Measurements from ENCODE around the gene ADRB2.

ADRB2 gene

DNA sequence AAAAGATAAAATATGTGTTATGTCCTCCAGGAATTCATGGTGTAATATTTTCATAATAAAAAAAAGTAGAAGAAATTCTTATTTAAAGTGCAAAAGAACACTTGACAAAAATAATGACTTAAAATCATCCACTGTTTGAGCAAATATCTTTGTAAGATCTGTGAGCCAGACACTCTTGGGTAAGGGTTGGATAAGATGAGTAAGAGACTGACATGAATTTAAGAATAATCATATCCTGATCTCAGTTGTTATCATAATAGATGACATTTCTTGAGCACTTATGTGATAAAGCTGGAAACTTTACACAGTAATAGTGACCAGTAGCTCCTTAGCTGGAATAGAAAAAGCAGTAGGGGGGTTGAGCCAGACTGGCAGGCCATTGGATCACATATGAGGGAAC lies 40.0 kb upstream of the ADRB2 start:
- Mint-ChIP-seq H3K4me3 (no peak overlapping the region), H3K9me3 (no peaks in the 10 kb centered on the region), H3K4me1 (no peaks in the 10 kb centered on the region), H3K36me3 (ENCODE audit: low read depth) (no peaks in the 10 kb centered on the region), H3K27ac (no peak overlapping the region), H3K27me3 (ENCODE audit: low read depth) (peaks cover 3% of the 10 kb centered on the region)
- TF ChIP-seq, protein P1, sequence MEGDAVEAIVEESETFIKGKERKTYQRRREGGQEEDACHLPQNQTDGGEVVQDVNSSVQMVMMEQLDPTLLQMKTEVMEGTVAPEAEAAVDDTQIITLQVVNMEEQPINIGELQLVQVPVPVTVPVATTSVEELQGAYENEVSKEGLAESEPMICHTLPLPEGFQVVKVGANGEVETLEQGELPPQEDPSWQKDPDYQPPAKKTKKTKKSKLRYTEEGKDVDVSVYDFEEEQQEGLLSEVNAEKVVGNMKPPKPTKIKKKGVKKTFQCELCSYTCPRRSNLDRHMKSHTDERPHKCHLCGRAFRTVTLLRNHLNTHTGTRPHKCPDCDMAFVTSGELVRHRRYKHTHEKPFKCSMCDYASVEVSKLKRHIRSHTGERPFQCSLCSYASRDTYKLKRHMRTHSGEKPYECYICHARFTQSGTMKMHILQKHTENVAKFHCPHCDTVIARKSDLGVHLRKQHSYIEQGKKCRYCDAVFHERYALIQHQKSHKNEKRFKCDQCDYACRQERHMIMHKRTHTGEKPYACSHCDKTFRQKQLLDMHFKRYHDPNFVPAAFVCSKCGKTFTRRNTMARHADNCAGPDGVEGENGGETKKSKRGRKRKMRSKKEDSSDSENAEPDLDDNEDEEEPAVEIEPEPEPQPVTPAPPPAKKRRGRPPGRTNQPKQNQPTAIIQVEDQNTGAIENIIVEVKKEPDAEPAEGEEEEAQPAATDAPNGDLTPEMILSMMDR (IDR thresholded peaks at IDR 0.05; ENCODE audit: unreplicated experiment in 3 of 3) = no peak

DNA sequence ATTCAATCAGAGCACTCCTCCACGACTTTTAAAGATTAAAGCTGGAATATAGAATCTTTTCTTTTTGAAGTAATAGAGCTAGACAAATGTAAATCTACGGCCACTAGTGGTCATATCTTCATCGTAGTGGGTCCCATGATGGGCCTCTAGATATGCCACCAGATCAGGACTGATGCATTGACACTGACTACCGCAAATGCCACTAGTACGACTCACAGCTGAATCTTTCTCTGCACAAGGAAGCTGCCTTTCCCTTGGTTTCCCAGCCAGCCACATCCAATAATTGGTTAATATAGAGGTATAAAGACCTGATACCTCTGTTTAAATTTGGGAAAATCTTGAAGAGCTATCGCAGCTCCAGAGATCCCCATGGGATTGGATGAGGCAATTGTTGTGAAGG lies 37.8 kb upstream of the ADRB2 start:
- Mint-ChIP-seq H3K36me3 (ENCODE audit: low read depth) (no peaks in the 10 kb centered on the region), H3K27ac (no peak overlapping the region), H3K27me3 (ENCODE audit: low read depth) (peaks cover 5% of the 10 kb centered on the region), H3K4me3 (no peak overlapping the region), H3K4me1 (no peaks in the 10 kb centered on the region), H3K9me3 (no peaks in the 10 kb centered on the region)
- TF ChIP-seq, protein P1 (IDR thresholded peaks at IDR 0.05; ENCODE audit: unreplicated experiment in 3 of 3) = no peak

DNA sequence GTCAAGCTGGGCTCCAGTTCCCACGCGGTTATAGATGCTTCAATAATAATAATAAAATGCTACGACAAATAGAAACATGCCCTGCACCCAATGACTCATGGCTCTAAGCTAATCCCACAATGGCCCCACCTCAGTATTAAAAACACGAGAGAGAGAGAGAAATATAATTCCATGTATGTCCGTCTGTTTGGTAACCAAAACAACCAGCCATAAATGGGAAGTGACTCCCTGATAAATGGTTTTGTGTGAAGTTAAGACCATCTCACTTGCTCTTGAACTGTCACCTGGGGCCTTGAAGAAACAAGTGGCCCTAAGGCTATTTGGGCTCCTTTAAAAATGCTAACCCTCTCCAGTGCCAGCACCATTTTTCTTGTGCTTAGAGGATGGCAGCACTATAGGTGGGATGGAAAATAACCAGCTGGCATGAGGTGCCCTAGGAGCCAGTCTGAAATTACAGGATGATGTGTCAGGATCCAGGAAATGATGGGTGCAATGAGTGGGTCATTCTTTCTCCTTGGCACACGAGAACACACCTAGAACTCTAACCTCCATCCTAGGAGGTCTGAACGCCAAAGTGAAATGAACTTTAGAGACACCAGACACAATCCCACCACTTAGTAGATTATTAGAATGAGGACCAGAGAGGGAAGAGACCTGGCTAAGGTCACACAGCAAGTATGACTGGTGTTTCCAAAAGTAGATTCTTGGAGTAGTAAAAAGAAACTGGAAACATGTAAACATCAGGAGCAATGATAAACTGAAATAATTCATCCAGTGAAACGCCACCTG lies 35.7 kb upstream of the ADRB2 start:
- TF ChIP-seq, protein P1 (IDR thresholded peaks at IDR 0.05; ENCODE audit: unreplicated experiment in 3 of 3) = no peak
- Mint-ChIP-seq H3K4me1 (peaks cover 6% of the 10 kb centered on the region), H3K36me3 (ENCODE audit: low read depth) (no peaks in the 10 kb centered on the region), H3K4me3 (no peak overlapping the region), H3K27me3 (ENCODE audit: low read depth) (peaks cover 7% of the 10 kb centered on the region), H3K27ac (no peak overlapping the region), H3K9me3 (no peaks in the 10 kb centered on the region)

DNA sequence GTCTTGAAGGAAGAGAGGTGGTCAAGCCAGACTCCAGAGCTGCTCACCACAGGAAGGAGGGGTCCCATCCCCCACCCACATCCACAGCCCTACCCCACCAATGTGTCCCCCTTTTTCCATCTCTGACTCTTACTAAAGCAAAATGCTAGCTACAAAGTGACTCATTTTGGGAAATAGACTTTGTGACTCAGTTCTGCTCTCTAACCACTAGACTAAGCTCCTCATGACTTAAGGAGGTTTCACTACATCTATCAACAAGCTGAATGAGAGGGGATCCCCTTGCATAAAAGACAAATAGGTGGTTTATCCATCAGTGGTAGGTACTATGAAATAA lies 35.1 kb upstream of the ADRB2 start:
- peaks cover 7% of the 10 kb centered on the region for H3K27me3 Mint-ChIP-seq (ENCODE audit: low read depth)
- no peak overlapping the region for H3K27ac Mint-ChIP-seq
- peaks cover 6% of the 10 kb centered on the region for H3K4me1 Mint-ChIP-seq
- H3K4me3 Mint-ChIP-seq = no peak overlapping the region
- H3K36me3 Mint-ChIP-seq (ENCODE audit: low read depth) = no peaks in the 10 kb centered on the region
- TF ChIP-seq, protein P1 (IDR thresholded peaks at IDR 0.05; ENCODE audit: unreplicated experiment in 3 of 3) = no peak
- no peaks in the 10 kb centered on the region for H3K9me3 Mint-ChIP-seq

DNA sequence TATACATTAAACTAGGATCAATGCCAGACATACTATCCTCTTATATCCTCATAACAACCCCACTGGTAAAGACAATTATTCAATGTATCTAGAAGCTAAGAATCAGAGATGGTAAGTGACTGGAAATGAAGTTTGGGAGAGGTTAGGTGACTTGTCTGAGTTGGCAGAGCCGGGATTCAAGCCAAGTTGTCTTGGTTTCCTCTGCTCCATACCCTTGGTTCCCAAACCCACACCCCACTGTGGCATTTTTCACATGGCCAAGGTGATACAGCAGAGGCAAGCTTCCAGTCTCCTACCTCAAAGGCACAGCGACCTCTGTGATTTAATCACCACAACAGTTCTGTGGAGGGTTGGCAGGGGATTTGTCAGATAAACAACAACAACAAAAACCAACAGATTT lies 34.7 kb upstream of the ADRB2 start:
- H3K4me3 Mint-ChIP-seq = no peak overlapping the region
- no peaks in the 10 kb centered on the region for H3K36me3 Mint-ChIP-seq (ENCODE audit: low read depth)
- H3K4me1 Mint-ChIP-seq = peaks cover 6% of the 10 kb centered on the region
- TF ChIP-seq, protein P1 (IDR thresholded peaks at IDR 0.05; ENCODE audit: unreplicated experiment in 3 of 3) = no peak
- no peak overlapping the region for H3K27ac Mint-ChIP-seq
- H3K27me3 Mint-ChIP-seq (ENCODE audit: low read depth) = peaks cover 7% of the 10 kb centered on the region
- H3K9me3 Mint-ChIP-seq = no peaks in the 10 kb centered on the region

DNA sequence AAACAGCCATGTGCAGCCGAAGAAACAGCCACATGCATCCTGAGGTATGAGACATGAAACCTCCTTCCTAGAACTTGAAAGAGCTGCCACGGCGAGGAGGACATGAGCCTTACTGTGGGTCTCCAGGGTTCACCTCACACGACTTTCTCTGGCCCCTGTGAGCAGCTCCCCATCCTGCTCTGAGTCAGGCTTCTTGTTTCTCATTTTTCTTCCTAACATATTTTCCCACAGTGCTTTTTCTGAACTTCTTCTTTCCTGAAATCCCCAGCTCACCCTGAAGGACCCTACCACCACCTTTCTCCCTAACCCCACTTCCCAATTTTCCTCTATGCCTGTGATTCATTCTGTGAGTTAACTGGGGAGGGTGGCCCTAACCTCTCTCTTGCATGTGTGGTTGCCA lies 33.7 kb upstream of the ADRB2 start:
- TF ChIP-seq, protein P1 (IDR thresholded peaks at IDR 0.05; ENCODE audit: unreplicated experiment in 3 of 3) = no peak
- Mint-ChIP-seq H3K27me3 (ENCODE audit: low read depth) (peaks cover 7% of the 10 kb centered on the region), H3K9me3 (no peaks in the 10 kb centered on the region), H3K27ac (no peak overlapping the region), H3K4me1 (peaks cover 6% of the 10 kb centered on the region), H3K4me3 (no peak overlapping the region), H3K36me3 (ENCODE audit: low read depth) (no peaks in the 10 kb centered on the region)
